ENCODE data around the gene ELF5. TPM values are rescaled to one million over a fixed set of nuclear protein-coding genes. Genes with fewer than 3 reads are reported as not detected.

ELF5 gene
- total RNA-seq, 1 experiment from 2014 or later, result 0.11 TPM

GRCh38 chr11:34512840-34513681 lies 533 bp downstream of the ELF5 start:
- Histone ChIP-seq H3K27me3 (replicated peaks; ENCODE audit: control insufficient read depth, insufficient read depth, low read length) (no peaks in the 10 kb centered on the region), H3K36me3 (ENCODE audit: control insufficient read depth, insufficient read depth, low read length) (no peaks in the 10 kb centered on the region), H3K4me1 (peaks cover 17% of the 10 kb centered on the region), H3K4me3 (ENCODE audit: low read depth, low read length) (no peak overlapping the region), H3K9me3 (no peaks in the 10 kb centered on the region)
- H3K4me1 Mint-ChIP-seq (ENCODE audit: low read depth, unreplicated experiment), result peaks cover 11% of the 10 kb centered on the region
- no peak overlapping the region for H3K27ac Mint-ChIP-seq (ENCODE audit: unreplicated experiment)
- H3K9me3 Mint-ChIP-seq (ENCODE audit: unreplicated experiment), result no peaks in the 10 kb centered on the region
- BruUV-seq (replicated peaks), result no TSS peak
- POLR2A ChIA-PET, result no interaction called here
- no peaks in the 10 kb centered on the region for H3K36me3 Mint-ChIP-seq (ENCODE audit: insufficient read depth, unreplicated experiment)
- H3K4me3 Mint-ChIP-seq (ENCODE audit: unreplicated experiment), result peak overlapping the region; percentile 9
- TF ChIP-seq CTCF (IDR thresholded peaks at IDR 0.05; ENCODE audit: insufficient read depth in 1 of 2, low read depth in 1 of 2, low read length in 1 of 2, severe bottlenecking in 1 of 2, unreplicated experiment in 1 of 2), result peak; percentile 78 to 92
- intact Hi-C loops (cut with micrococcal nuclease; ENCODE audit: unreplicated experiment), result loop anchor here (1.0 to 5.0 kb wide), 3 partner anchors 154 to 879 kb away; no protein-coding TSS in a partner anchor
- CTCF ChIA-PET, result interaction anchor here (0.6 to 1.2 kb wide), 9 partner anchors 11 to 752 kb away, joined by 3 to 11 read pairs (median 3); no protein-coding TSS in a partner anchor
- peaks cover 1% of the 10 kb centered on the region for H3K27me3 Mint-ChIP-seq (ENCODE audit: insufficient read depth, unreplicated experiment)
- peak; percentile 67 to 75 for DNase-seq

GRCh38 chr11:34510673-34511072 lies 2.9 kb downstream of the ELF5 start:
- intact Hi-C loops (cut with micrococcal nuclease; ENCODE audit: unreplicated experiment), result loop anchor here (5.0 kb wide), 1 partner anchor 157 kb away; no protein-coding TSS in a partner anchor
- BruUV-seq (replicated peaks), result no TSS peak
- Histone ChIP-seq H3K4me1 (peaks cover 17% of the 10 kb centered on the region), H3K4me3 (ENCODE audit: low read depth, low read length) (no peak overlapping the region), H3K27me3 (replicated peaks; ENCODE audit: control insufficient read depth, insufficient read depth, low read length) (no peaks in the 10 kb centered on the region), H3K9me3 (no peaks in the 10 kb centered on the region), H3K36me3 (ENCODE audit: control insufficient read depth, insufficient read depth, low read length) (no peaks in the 10 kb centered on the region)
- no peak overlapping the region for H3K4me3 Mint-ChIP-seq (ENCODE audit: unreplicated experiment)
- ChIA-PET CTCF (no interaction called here), POLR2A (no interaction called here)
- H3K27me3 Mint-ChIP-seq (ENCODE audit: insufficient read depth, unreplicated experiment), result no peaks in the 10 kb centered on the region
- TF ChIP-seq CTCF (IDR thresholded peaks at IDR 0.05; ENCODE audit: insufficient read depth in 1 of 2, low read depth in 1 of 2, low read length in 1 of 2, severe bottlenecking in 1 of 2, unreplicated experiment in 1 of 2), result no peak
- DNase-seq, result no peak
- peaks cover 11% of the 10 kb centered on the region for H3K4me1 Mint-ChIP-seq (ENCODE audit: low read depth, unreplicated experiment)
- H3K9me3 Mint-ChIP-seq (ENCODE audit: unreplicated experiment), result no peaks in the 10 kb centered on the region
- H3K36me3 Mint-ChIP-seq (ENCODE audit: insufficient read depth, unreplicated experiment), result no peaks in the 10 kb centered on the region
- H3K27ac Mint-ChIP-seq (ENCODE audit: unreplicated experiment), result no peak overlapping the region

- DNase-seq, result no peak
- intact Hi-C loops (cut with micrococcal nuclease; ENCODE audit: unreplicated experiment), result loop anchor here (5.0 kb wide), 1 partner anchor 157 kb away; no protein-coding TSS in a partner anchor
- peaks cover 17% of the 10 kb centered on the region for H3K4me1 ChIP-seq
- POLR2A ChIA-PET, result no interaction called here
- Mint-ChIP-seq H3K9me3 (ENCODE audit: unreplicated experiment) (no peaks in the 10 kb centered on the region), H3K4me1 (ENCODE audit: low read depth, unreplicated experiment) (peaks cover 11% of the 10 kb centered on the region), H3K36me3 (ENCODE audit: insufficient read depth, unreplicated experiment) (no peaks in the 10 kb centered on the region), H3K4me3 (ENCODE audit: unreplicated experiment) (no peak overlapping the region), H3K27ac (ENCODE audit: unreplicated experiment) (no peak overlapping the region), H3K27me3 (ENCODE audit: insufficient read depth, unreplicated experiment) (no peaks in the 10 kb centered on the region)
- H3K4me3 ChIP-seq (ENCODE audit: low read depth, low read length), result no peak overlapping the region
- H3K9me3 ChIP-seq, result no peaks in the 10 kb centered on the region
- TF ChIP-seq CTCF (IDR thresholded peaks at IDR 0.05; ENCODE audit: insufficient read depth in 1 of 2, low read depth in 1 of 2, low read length in 1 of 2, severe bottlenecking in 1 of 2, unreplicated experiment in 1 of 2), result no peak
- no peaks in the 10 kb centered on the region for H3K36me3 ChIP-seq (ENCODE audit: control insufficient read depth, insufficient read depth, low read length)
- no peaks in the 10 kb centered on the region for H3K27me3 ChIP-seq (replicated peaks; ENCODE audit: control insufficient read depth, insufficient read depth, low read length)
- CTCF ChIA-PET, result no interaction called here
- no TSS peak for BruUV-seq (replicated peaks)
These were observed 3.4 kb downstream of the ELF5 start for GRCh38 chr11:34510218-34510617.
